Measurements from ENCODE around the gene FOXP1. TPM values are rescaled to one million over a fixed set of nuclear protein-coding genes. Genes with fewer than 3 reads are reported as not detected.

FOXP1 gene
- total and polyA plus RNA-seq, 5 experiments from 2014 or later = 280 to 443 (median 382) TPM

DNA sequence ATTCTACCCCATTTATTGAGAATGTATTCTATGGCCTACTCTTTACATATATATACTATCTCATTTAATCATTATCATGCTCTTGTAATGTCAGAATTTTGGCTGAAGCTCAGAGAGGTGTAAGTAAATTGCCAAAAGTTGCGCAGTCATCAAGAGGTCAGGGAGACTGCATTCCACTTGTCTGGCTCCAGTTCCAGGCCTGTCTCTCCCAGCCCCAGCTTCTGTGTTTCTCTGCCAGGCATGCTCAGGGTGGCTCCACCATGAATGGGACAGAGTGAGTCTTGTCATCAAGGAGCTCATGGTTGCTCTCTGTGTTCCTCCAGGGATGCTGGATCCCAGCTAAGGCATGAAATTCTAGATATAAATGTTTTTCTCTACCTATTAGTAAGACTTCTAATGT lies 635.9 kb downstream of the FOXP1 start:
- Mint-ChIP-seq H3K27me3 (peaks cover 7 to 23% (median 10%) of the 10 kb centered on the region in 5 donors), H3K4me3 (no peak overlapping the region), H3K27ac (peak overlapping the region in 1 of 10 donors; percentile 21), H3K9me3 (no peaks in the 10 kb centered on the region), H3K4me1 (peaks cover 5 to 23% (median 14%) of the 10 kb centered on the region in 4 donors), H3K36me3 (no peaks in the 10 kb centered on the region)
- POLR2A ChIA-PET = interaction anchor here (0.5 to 0.6 kb wide), 2 partner anchors 405 to 753 kb away, joined by 3 to 4 read pairs; no protein-coding TSS in a partner anchor
- DNase-seq (no peak), ATAC-seq (no peak)

DNA sequence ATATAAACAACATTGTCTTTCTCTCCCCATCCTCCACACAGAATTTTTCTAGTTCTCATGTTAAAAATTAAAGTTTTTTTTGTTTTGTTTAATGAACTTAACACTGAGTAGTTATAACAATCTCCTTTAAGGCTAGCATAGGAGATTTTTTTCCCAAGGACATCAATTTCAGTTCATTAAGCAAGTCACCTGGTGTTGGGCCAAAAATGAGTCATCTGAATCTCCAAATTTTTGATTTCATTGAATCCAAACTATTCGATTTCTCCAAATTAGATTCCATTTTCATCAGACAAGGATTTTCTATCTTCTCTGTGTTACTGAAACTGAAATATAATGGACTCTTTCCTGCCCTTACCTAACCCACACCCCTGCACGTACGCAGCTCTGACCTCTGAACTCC lies 639.6 kb downstream of the FOXP1 start:
- POLR2A ChIA-PET = no interaction called here
- Mint-ChIP-seq H3K27me3 (peaks cover 18 to 36% (median 21%) of the 10 kb centered on the region in 5 donors), H3K9me3 (peaks cover 0 to 3% (median 0%) of the 10 kb centered on the region in 9 donors), H3K4me3 (no peak overlapping the region), H3K36me3 (no peaks in the 10 kb centered on the region), H3K27ac (no peak overlapping the region), H3K4me1 (peaks cover 0 to 2% (median 0%) of the 10 kb centered on the region in 4 donors)
- DNase-seq (no peak), ATAC-seq (no peak)

DNA sequence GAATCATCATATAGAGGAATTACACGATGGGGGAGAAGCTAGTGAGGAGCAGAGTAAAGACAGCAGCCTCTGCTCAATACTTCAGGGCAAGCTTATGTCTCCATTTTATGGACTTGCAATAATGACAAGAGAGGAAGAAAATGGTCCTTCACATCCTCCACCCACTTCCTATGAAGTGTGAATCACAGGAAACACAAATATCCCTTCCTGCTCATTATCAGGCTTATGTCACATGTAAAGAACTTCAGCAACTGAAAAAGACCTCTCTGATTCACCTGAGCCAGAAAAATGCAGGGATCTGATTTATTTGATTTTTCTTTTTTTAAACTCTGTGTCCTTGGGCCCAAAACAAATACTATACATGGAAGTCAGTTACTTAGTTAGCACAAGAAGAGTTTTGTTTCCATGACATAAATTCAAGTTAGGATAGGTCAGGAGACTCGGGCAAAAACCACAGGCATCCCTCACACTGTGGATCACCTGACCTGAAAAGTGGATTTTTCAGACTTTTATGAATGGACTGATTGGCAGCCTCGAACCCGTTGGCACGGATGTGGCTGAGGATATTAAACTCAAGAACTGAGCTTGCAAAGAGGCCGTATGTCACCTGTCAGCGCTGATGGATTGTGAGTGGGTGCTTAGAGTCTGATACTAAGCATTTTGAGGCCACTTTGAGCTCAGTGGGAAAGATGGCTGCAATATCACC lies 650.3 kb downstream of the FOXP1 start:
- Mint-ChIP-seq H3K4me1 (peaks cover 0 to 5% (median 1%) of the 10 kb centered on the region in 4 donors), H3K4me3 (no peak overlapping the region), H3K27ac (peak overlapping the region in 1 of 10 donors; percentile 35), H3K36me3 (no peaks in the 10 kb centered on the region), H3K27me3 (no peaks in the 10 kb centered on the region), H3K9me3 (no peaks in the 10 kb centered on the region)
- POLR2A ChIA-PET = no interaction called here
- DNase-seq = no peak
- ATAC-seq = no peak

DNA sequence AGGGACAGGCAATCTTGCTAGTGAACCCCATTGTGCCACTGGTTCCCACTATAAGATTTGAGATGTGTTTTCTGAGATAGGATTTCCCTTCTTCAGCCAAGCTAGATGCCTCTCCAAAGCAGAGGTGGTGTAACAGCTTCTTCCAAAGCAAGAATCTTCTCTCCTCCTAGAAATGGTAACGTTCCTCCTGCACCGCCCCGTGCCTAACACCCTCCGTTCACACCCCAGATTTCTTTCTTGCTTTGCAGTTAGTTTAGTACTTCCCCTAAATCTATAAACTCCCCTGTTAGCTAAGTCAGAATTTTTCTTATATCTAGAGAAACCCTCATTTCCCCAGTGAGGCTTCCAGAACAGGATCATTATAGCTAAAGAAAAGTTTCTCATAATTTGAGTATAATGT lies 653.5 kb downstream of the FOXP1 start:
- no peaks in the 10 kb centered on the region for H3K9me3 Mint-ChIP-seq
- no peak for ATAC-seq
- no peak overlapping the region for H3K4me3 Mint-ChIP-seq
- H3K36me3 Mint-ChIP-seq = no peaks in the 10 kb centered on the region
- no peak for DNase-seq
- POLR2A ChIA-PET = no interaction called here
- H3K27me3 Mint-ChIP-seq = no peaks in the 10 kb centered on the region
- H3K27ac Mint-ChIP-seq = no peak overlapping the region
- H3K4me1 Mint-ChIP-seq = peaks cover 0 to 5% (median 1%) of the 10 kb centered on the region in 4 donors

DNA sequence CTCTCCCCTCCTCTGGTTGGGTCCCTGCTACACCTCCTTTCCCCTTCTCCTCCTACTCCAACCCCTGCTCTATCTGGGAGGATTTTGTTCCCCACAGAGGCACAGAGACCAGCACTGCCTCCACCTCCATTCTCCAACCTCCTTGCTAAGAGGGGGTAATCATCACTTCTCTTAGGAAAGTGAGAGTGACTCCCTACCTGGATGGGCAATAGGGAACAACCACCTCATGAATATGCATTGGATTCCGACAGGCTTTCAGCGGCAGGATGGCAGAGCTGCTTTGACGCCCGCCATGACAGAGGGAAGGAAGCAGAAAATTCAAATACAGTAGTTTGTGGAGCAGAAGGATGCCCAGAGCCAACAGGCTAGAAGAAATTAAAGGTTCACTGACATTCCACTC lies 656.3 kb downstream of the FOXP1 start:
- no peak for DNase-seq
- Mint-ChIP-seq H3K27me3 (no peaks in the 10 kb centered on the region), H3K4me3 (no peak overlapping the region), H3K27ac (peak overlapping the region in 1 of 10 donors; percentile 13), H3K36me3 (peaks cover 0 to 17% (median 7%) of the 10 kb centered on the region in 3 donors), H3K4me1 (no peaks in the 10 kb centered on the region), H3K9me3 (peaks cover 1 to 15% (median 8%) of the 10 kb centered on the region in 9 donors)
- no peak for ATAC-seq
- POLR2A ChIA-PET = no interaction called here

DNA sequence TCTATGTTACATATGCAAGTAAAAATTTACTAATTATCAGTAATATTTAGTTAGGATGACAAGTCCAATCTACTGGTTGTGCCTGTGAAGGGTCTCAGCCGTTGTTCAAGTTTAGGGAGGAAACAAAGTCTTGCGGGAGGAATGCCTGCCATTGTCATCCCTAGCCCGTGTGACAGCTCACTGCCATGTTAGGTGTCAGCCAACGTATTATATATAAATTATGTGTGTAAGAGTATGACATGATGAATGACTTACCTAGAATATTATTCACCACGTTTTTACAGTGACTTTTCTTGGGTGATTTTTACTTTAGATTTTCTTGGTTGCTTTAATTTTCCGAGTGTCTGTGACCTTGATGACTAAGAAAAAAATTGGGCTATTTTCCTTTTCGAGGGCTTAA lies 656.7 kb downstream of the FOXP1 start:
- DNase-seq = no peak

DNA sequence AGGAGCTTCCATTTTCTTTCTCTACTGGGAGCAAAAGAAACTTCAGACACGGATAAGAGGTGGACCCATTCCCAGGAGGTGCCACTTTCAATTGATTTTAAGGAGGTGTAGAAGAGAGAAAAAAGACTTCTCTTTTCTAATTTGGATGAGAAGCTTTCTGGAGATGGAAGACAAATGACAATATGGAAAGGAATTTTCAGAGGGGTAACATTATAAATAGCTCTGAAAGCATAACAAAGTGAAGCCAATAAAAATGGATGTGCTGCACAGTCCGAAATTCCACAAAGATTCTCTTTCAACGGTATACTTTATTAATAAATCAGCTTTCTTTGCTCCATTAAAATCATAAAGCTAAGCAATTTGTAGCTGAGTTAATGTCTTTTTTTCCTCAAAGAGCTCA lies 663.9 kb downstream of the FOXP1 start:
- no peak overlapping the region for H3K27ac Mint-ChIP-seq
- H3K36me3 Mint-ChIP-seq = peaks cover 0 to 16% (median 7%) of the 10 kb centered on the region in 3 donors
- H3K27me3 Mint-ChIP-seq = peaks cover 0 to 14% (median 1%) of the 10 kb centered on the region in 5 donors
- ATAC-seq (no peak), DNase-seq (no peak)
- H3K4me3 Mint-ChIP-seq = no peak overlapping the region
- peaks cover under 1 to 15% (median 9%) of the 10 kb centered on the region in 9 donors for H3K9me3 Mint-ChIP-seq
- H3K4me1 Mint-ChIP-seq = no peaks in the 10 kb centered on the region
- POLR2A ChIA-PET = no interaction called here

More for the DNA sequence above, 656.7 kb downstream of the FOXP1 start:
- Mint-ChIP-seq H3K27ac (no peak overlapping the region), H3K27me3 (no peaks in the 10 kb centered on the region), H3K36me3 (peaks cover 0 to 17% (median 7%) of the 10 kb centered on the region in 3 donors), H3K9me3 (peaks cover 1 to 15% (median 9%) of the 10 kb centered on the region in 9 donors), H3K4me3 (no peak overlapping the region), H3K4me1 (no peaks in the 10 kb centered on the region)
- no peak for ATAC-seq
- POLR2A ChIA-PET = no interaction called here

DNA sequence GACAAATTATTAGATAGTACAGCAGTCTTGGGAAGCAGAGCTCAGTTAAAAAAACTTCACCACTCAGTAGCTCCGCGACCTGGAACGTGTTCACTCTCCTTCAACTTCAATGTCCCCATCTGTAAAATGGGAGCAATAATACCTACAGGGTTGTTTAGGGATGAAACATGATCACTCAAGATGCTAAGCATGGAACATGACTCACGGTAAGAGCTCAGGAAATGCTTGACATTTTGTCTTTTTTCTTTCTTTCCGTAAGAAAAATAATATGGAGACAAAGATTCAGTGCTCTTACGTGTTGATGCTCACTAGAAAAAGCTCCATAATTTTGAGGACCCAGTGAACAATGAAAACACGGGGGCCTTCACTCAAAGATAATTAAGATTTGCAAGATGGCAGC lies 664.4 kb downstream of the FOXP1 start:
- POLR2A ChIA-PET = no interaction called here
- ATAC-seq = no peak
- DNase-seq = no peak
- Mint-ChIP-seq H3K4me3 (no peak overlapping the region), H3K27ac (no peak overlapping the region), H3K9me3 (peaks cover 0 to 12% (median 9%) of the 10 kb centered on the region in 9 donors), H3K36me3 (peaks cover 0 to 10% (median 7%) of the 10 kb centered on the region in 3 donors), H3K27me3 (peaks cover 0 to 14% (median 1%) of the 10 kb centered on the region in 5 donors), H3K4me1 (no peaks in the 10 kb centered on the region)

DNA sequence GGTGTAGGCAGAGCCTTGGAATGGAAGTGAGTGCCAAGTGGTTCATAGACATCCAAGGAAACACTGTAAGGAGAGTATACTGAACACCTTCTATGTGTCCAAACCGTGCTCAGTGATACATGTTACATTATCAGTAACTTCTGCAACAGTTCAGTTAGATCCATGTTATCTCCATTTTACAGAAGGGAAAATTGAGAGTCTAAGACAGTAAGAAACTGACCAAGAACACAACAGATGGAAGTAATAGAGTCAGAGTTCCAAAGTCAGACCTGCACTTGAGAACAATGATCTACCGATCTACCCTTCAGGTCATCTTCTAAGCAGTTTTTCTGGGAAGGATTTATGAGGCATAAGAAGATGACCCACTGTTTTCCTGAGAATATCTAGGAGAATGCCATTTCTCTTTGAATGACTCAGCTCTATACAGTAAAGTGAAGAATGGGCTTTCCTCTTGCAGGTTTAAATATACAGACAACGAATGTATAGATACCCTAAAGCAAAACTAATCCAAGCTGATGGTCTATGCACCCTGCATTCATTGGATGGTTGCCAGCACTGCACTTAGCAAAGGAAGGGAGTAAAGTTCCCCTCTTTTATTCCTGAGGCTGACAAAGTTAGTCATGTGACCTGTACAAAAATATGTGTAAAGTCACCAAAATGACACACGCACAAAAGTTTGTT lies 667.0 kb downstream of the FOXP1 start:
- no peak overlapping the region for H3K4me3 Mint-ChIP-seq
- H3K27ac Mint-ChIP-seq = no peak overlapping the region
- no peaks in the 10 kb centered on the region for H3K9me3 Mint-ChIP-seq
- H3K36me3 Mint-ChIP-seq = no peaks in the 10 kb centered on the region
- peaks cover 0 to 14% (median 4%) of the 10 kb centered on the region in 5 donors for H3K27me3 Mint-ChIP-seq
- no peaks in the 10 kb centered on the region for H3K4me1 Mint-ChIP-seq
- DNase-seq (no peak), ATAC-seq (no peak)
- POLR2A ChIA-PET = no interaction called here

DNA sequence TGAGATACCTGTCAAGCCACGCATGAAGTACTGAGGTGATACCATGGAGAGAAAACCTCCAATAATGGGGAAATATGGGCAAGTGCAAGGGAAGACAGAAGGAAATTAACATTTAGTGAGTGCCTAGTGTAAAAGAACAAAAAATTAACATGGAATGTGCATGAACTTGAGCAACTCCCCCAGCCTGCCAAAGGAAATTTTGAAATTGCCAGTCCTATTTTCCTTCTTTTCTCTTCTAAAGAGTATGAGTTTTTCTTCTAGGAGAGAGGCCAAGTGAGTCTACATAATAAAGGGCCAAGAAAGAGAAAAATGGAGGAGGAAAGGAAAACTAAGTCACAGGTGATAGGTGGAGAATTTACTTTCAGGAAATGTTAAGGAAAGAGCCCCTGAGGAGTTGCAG lies 668.7 kb downstream of the FOXP1 start:
- Mint-ChIP-seq H3K9me3 (no peaks in the 10 kb centered on the region), H3K27me3 (peaks cover 0 to 23% (median 3%) of the 10 kb centered on the region in 5 donors), H3K4me3 (no peak overlapping the region), H3K36me3 (no peaks in the 10 kb centered on the region), H3K27ac (no peak overlapping the region), H3K4me1 (no peaks in the 10 kb centered on the region)
- no peak for DNase-seq
- POLR2A ChIA-PET = no interaction called here
- ATAC-seq = no peak

DNA sequence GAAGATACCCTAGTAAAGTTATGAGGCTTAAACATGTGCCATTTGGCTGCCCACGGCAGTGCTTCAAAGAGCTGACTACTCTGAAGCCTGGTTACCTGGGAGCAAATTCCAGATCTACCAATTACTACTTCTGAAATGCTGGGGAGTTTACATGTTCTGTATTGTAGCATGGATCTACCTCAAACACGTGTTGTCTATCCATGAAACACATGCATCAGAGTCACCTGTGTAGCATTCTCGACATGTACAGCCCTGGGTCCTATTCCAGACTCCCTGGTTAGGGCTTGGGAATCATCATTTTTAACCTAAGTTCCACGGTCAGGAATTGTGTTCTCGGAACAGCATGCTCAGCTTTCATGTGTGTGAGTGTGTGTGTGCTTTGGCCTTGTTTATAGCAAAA lies 671.8 kb downstream of the FOXP1 start:
- DNase-seq = no peak
- no peaks in the 10 kb centered on the region for H3K9me3 Mint-ChIP-seq
- ATAC-seq = no peak
- no peaks in the 10 kb centered on the region for H3K36me3 Mint-ChIP-seq
- POLR2A ChIA-PET = no interaction called here
- peaks cover 0 to 11% (median 3%) of the 10 kb centered on the region in 5 donors for H3K27me3 Mint-ChIP-seq
- no peaks in the 10 kb centered on the region for H3K4me1 Mint-ChIP-seq
- no peak overlapping the region for H3K27ac Mint-ChIP-seq
- no peak overlapping the region for H3K4me3 Mint-ChIP-seq

DNA sequence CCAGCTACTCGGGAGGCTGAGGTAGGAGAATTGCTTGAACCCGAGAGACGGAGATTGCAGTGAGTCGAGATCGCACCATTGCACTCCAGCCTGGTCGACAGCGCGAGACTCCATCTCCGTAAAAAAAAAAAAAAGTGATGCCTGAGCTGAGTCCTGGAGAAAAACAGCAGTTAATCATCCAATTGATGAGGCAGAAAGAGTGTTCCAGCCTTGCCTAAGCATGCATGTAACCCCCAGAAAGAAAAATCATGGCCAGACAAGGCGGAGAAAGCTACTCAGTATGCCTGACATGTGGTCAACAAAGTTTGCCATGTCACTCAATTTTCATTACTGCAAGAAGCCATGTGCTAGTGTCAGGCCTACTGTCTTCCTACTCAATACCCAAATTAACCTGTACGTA lies 678.0 kb downstream of the FOXP1 start:
- POLR2A ChIA-PET = no interaction called here
- H3K27me3 Mint-ChIP-seq = peaks cover 1 to 18% (median 9%) of the 10 kb centered on the region in 5 donors
- no peaks in the 10 kb centered on the region for H3K36me3 Mint-ChIP-seq
- DNase-seq (no peak), ATAC-seq (no peak)
- no peak overlapping the region for H3K27ac Mint-ChIP-seq
- no peaks in the 10 kb centered on the region for H3K4me1 Mint-ChIP-seq
- H3K9me3 Mint-ChIP-seq = no peaks in the 10 kb centered on the region
- H3K4me3 Mint-ChIP-seq = no peak overlapping the region
